Effector CD4-positive, alpha-beta T cell (primary cell): ENCODE measurements around the gene ATP2B2.

Experiments used
- DNase-seq: peaks from one replicate; pipeline ENCODE4 v3.0.0-alpha.2; 2020

Gene ATP2B2

DNA sequence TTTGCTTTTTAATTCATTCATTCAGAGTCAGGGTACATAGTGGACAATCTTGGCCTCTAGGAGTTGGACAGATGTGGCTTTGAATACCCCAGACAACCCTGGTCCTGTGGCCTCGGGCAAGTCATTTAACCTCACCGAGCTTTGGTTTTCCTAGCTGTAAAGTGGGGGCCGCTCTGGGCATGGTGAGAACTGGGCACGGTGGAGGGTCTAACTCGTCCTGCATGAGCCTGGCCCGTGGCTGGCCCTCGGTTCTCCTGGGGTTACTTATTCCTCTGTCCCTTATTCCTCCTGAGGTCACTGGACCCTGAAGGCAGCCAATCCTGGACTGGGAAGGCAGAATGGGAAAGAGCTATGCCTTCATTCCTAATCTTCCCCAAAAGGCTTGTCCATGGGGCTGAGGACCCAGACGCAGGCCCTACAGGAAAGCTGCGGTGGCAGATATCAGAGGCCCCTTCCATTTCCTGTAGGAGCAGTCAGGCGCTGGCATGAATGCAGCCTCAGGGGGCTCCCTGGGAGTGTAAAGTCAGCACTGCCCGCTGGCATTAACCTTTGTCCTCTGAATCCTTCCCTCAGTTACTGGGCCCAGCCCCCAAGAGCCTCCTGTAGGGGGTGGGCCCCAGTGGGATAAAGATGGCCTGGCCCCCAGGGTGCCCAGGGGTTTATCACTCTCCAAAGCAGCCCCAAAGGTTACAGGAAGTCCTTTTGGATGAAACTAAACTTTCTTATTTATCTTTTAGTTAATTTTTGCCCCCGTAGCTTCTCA lies 166.6 kb downstream of the ATP2B2 start:
- DNase-seq = no peak

DNA sequence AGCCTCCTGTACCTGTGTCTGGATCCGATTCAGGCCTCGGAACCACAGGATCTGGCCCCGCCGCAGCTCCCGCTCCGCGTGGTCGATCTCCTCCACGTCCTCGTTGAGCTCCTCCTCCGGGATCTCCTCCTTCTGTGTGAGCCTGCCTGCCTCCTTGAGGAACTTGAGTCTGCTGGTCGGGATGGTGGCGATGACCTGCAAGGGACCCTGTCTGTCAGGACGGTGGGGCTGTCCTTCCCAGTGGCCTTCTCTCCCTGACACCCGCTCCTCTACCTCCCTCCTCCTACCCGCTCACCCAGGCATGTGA lies 167.3 kb downstream of the ATP2B2 start:
- DNase-seq = no peak

DNA sequence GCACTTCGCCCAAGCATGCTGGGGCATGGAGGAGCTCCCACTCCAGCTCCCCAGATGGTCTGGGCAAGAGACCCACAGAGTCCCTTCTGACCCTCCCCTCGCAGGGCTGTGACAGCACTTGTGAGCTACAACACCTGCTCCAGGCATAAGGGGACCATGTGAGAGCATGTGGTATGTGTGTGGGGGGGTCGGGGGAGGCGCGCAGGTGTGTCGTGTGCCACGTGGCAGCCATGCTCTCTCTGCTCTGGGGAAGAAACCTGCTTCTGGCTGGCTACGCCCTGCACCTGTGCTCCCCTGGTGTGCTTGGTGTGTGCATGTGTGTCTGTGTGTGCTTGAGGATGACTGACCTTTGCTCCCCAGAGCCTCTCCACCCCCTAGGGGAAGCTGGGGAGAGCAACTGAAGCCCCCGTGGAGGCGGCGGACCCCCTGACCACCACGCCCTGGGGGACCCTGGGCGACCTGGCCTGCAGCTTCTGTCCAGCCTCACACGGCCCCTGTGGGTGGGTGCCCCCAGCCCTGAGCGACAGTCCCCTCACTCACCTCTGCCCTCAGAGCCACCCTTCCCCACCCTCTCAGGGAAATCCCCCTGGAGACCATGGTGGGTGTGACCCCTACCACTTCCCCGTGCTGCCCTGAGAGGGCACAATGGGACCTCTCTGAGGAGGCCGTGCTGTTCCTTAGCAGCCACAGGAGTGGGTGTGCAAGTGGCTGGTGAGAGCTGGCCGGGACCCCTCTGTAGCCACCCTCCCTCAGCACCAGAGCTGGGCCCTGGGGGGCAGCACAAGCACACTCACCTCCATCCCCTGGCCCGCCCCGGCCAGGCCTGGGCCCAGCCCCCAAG lies 167.8 kb downstream of the ATP2B2 start:
- no peak for DNase-seq

DNA sequence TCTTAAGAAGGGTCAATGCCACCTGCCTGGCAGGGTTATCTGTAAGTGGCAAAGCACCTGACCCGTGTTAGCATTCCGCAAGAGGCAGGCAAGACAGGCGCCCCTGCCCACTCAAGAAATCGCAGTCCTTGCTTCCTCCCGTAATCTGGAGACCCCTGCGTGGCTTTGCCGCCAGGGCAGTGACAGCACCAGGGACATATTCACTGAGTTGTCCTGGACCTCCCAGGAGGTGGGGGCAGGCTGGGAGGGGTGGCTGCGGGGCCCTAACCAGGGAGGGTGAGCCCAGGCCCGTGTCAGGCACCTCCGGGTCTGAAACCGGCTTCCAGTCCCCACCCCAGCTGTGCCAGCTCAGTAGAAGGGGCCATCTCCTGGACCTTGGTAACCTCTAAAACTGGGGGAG lies 168.6 kb downstream of the ATP2B2 start:
- DNase-seq = no peak

DNA sequence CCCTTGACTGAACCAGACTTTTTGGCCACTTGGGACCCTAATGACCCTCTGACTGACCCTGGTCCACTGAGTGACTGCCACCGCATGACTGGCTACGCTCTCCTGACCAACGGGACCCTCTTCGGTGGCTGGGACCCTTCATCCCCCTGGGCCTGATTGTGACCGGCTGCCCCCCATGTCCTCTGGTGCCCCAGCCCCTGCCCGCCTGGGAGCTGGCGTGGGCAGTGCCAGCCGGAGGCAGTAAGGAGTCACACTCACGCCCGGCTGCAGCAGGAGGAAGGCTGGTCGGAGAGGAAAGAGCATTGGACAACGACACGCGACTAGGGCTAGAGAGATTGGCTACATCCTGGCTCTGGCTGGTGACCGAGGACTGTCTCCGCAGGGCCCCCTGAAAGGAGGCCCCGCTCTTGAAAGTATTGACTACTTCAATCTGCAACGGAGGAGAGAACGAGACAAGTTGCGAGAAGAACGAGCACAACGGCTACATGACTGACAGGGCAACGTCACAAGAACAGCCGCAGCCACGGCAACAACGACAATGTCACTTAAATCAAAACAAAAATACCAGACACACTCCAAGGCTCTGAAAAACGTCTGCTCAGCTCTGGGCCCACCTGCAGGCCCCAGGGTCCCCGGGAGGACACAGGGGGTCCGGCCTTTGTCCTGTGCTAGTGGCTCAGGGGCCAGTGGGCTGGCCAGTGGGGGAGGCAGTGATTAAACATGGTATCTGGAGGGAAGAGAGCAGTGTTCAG lies 169.3 kb downstream of the ATP2B2 start:
- DNase-seq = no peak

DNA sequence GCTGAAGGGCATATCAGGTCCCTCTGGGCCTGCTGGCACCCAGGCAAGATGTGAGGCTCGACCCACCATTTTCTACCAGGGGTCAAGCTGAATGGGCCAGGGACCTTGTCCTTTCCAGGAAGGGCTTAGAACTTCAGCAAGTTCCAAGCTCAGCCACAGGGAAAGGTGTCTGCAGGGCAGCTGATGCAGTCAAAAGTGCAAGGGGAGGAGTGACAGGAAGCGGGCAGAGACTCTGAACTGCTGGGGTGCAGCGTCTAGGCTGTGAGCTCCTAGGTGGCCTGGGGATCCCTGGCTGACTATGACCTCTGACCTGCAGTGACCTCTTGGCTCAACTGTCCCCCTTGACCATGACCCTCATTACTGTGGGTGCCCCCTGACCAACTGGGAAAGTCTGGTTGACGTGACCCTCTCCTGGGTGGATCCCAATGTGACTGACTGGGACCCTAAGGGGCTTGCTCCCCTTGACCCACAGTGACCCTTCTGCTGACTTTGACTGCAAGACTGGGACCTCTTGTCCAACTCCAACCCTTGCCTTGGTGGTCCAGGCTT lies 170.1 kb downstream of the ATP2B2 start:
- DNase-seq = no peak

DNA sequence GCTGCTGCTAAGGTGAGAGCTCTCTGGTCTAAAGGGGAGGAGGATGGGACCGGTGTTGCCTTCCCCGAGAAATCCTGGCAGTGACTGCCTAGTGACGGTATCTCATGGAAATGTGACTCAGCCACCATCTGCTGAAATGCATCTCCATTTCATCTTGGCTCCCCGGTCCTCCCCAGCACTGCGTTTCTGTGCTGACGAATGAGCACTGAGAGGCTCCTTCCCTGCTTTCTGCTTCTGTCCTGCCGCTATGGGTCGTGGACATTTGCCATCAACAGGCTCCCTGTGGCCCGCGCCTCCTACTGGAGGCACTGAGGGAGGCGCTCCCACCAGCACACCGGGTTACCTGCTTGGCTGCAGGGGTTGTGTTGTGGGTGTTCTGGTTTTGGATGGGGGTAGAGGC lies 170.9 kb downstream of the ATP2B2 start:
- no peak for DNase-seq

DNA sequence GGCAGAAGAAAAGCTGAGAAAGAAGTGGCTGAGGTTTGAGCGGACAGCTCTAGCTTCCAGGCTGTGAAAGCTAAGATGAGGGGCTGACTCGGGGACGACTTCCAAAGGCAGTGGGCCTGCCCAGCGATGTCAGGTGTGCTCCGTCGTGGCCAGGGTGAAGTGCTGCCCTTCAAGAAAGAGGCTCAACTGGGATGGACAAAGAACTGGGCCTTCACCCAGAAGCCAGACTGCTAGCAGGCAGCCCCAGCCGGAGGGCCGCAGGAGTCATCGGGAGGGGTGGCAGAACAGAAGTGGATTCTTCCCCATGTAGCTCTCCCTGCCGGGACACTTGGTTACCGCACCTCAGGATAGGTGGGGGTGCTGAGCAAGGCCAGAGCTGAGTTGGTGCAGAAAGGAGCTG lies 171.3 kb downstream of the ATP2B2 start:
- no peak for DNase-seq

DNA sequence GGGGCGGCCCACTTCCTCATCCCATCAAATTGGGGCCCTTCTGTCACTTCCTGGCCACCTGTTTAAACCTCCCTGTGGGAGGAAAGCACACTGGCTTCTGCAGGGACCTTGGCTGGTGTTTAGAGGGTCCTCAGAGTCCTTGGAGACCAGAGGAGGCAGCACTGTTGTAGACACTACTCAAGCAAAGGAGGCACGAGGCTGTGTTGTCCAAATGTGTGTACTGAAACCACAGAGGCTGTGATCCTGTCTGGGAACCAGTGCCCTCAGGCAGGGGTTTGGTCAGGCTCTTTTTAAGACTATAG lies 172.1 kb downstream of the ATP2B2 start:
- DNase-seq = no peak

DNA sequence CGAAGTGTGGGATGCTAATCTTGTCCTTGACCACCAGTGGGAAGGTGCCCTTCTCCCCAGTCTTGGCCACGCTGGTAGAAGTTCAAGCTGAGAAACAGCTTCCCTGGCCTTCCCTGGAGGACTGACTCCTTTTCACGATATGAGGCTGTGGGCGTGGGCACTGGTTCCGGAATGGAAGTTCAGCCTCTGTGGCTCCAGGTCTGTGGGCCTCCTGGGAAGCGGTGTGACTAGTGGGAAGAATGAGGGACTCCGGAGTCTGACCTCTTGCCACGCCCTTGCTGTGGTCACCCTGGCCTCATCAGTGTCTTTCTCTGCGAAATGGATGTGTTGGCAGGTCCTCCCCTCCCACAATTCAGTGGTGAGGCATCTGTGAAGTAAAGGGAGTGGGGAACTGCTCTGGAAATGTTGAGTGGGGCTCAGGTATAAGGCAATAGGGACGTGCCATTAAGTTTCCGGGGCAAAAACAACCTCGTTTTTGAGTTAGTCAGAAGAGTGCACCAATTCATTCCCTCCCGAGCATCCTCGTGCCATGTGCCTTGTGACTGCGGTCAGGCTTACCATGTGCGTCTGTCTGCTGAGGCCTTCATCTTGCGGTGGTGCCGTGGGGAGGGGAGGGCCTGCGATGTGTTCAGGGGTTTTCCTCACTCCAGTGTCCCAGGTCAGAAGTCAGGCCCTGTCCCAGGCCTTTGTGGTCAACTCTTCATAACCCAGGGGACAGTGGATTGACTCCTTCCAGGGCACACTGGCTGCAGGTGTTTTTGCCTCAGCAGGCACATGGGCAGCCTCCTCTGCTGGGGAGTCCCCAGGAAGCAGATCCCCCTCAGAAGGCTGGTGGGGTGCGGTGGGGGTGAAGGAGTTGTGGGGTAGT lies 172.7 kb downstream of the ATP2B2 start:
- DNase-seq = no peak

DNA sequence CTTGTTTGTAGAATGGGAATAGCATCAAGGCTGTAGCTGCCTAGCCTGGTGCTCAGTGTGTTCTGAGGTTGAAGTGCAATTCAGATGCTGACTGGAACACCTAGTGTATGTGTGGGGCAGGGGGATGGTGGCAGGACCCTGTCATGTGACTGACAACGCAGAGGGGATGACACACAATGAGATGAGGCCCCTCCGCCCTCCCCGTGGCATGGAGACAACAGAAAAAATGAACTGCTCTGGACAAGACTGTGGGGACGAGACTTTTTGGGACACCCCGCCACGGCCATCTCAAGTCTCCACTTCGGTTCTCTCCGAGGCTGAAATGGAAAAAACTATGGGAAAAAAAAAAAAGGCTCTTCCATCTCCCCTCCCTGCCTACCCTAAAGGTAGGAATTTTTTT lies 174.1 kb downstream of the ATP2B2 start:
- no peak for DNase-seq

DNA sequence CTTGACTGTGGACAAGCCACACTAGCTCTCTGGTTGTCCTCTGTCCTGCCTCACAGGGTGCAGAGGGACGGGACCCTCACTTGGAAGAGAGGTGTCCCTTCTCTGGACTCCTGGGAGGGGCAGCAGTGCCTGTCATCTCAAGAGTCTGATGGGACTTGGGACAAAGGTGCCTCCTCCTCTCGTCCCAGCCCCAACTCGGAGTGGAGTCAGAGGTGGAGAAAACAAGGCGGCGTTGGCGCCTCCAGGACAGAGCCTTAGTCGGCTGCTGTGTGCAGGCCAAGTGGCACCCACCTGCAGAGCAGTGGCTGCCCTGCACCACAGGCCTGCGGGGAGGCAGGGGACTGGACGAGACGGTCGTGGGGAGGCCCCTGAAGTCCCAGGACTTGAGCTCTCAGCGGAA lies 175.1 kb downstream of the ATP2B2 start:
- no peak for DNase-seq

DNA sequence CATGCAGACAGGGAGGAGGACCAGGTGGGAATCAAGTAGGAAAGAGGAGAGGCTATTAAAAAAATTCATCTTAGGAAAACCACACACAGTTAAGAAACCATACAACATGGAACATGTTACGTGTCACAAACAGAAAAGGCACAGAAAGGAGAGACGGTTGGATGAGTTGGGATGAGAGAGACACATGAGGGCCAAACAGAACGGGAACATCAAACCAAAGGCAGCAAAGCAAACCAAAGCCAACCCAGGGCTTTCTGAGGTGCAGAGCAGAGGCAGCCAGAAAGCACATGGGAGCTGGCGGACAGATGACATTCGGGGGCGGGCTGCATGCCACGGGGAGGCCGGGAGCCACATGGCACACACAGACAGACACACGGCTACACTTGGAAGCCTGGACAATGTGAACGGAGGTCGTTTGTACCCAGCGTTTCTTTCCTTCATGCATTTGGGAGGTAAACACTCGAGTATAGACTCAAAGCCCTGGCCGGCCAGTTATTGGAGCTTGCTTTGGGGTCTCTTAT lies 175.8 kb downstream of the ATP2B2 start:
- no peak for DNase-seq

DNA sequence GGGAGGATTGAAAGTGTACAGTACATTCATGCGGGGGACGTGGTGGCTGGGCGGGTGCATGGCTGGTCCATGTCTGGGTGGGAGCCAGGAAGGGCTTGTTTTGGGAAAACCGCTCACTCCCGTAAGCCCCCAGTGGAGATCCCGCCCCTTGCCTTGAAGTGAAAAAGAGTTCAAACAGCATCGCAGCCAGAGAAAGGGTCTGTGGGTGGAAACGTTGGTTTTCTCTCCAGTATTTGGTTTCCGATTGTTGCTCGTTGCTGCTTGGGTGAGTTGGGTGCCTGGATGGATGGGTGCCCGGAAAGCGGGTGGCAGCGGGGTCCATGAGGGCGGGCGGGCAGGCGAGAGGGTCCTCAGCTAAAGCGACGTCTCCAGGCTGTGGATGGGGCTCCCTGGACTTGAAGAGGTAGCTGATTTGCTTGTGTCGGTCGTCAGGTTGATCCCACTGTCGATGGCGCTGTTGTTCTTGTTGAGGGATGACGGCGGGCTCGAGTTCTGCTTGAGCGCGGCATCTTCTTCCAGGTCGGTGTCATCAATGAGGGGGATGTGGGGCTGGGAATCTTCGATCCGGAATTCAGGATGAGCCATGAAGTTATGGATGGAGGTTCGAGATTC lies 176.8 kb downstream of the ATP2B2 start:
- DNase-seq = no peak

DNA sequence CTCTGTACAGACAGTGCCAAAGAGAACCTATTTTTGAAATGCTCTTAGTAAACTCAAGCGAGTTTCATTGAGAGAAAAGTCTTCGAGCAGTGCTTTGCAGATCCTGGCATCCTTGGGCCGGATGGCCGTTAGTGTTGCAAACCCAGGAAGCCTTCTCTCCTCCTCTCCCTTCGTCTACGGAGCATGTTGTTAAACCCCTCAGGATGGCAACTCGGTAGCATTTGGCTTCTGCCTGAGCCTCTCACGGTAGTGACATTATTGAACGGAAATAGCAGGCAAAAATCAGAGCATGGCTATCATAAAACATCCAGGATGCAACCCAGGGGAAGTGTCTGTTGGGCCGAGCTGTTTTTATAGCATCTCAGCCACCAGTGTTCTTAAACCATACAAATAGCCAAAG lies 177.8 kb downstream of the ATP2B2 start:
- no peak for DNase-seq

DNA sequence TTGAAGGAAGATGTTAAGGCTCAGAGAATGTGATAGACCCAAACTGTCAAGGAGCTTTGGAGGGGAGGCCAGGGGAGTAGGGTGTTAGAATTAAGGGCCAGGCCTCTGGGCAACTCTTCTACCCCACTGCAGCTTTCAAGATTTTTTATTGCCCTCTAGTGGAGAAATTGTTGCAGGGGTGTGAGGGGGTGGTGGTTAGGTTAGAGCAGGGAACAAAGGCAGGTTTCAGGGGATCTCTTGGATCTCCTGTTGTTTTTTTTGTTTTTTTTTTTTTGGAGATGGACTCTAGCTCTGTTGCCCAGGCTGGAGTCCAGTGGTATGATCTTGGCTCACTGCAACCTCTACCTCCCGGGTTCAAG lies 183.1 kb downstream of the ATP2B2 start:
- DNase-seq = no peak

DNA sequence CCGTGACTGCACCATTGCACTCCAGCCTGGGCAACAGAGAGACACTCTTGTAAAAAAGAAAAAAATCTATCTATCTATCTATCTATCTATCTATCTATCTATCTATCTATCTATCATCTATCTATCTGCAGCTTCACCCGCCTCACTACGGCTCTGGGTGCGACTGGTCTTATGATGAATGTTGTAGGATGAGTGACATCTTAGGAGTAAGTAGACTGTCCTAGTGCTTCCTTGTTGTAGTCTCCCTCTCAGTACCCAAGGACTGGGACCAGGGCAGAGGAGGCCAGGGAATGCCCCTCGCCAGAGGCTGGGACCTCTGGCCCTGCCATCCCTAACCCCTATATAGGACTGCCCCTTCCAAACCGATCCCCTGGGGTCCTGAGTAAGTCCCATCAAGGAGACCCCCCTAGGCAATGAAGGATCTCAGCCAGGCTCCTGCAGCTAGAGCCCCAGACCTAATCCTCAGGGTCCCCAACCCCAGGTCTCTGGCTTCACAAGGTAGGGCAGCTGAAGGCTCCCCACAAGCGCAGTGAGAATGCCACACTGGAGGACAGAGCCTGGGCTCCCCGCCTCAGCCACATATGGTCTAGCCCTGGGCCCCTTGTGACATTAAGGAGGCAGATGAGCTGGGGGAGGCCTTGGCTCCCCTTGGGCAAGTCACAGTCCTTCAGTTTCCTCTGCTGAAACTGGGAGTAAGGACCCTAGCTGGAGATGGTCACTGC lies 183.6 kb downstream of the ATP2B2 start:
- no peak for DNase-seq

DNA sequence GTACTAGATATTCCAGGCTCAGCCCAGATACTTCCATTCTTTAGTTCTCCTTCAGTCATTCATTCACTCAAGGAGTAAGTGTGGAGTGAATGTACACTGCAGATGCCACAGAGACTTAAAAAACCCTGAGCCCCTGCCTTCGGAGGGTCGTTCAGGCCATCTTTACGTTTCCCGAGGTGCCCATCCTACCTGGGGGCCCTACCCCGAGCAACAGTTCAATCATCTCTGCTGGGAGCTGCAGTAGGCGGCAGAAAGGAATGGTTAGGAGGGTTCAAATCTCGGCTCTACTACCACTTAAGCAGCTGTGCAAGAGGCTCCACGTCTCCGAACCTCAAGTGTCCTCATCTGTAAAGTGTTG lies 185.1 kb downstream of the ATP2B2 start:
- DNase-seq = no peak

DNA sequence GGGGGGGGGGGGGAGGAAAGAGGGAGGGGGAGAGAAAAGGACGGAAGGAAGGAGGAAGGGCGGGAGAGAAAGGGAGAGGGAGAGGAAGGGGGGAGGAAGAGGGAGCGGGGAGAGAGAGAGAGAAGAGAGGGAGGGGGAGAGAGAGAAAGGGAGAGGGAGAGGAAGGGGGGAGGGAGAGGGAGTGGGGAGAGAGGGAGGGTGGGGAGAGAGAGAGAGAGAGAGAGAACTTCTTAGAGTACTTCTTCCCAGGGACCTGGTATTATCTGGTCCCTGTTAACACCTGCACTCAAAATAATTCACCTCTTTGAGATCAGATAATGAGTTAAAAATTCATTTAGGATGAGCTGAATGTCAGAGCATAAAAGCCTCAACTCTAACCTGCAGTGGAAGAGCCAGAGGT lies 185.6 kb downstream of the ATP2B2 start:
- no peak for DNase-seq

DNA sequence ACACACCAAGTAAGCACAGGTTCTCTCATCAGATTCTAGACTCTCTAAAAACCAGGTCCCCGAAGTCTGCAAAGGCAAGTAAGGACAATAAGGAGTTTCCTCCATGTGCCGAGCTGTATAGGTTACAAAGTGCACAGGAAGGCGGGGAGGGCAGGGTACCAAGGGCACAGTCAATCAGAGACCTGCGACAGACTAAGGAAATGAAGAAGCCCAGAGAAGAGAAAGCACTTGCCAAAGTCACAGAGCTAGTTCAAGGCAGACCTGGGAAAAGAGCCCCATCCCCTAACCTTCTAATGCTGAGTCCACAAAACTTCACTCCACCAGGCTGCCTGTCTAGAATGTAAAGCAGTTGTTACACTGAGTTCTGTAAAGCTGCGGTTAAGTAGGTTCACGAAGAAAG lies 186.1 kb downstream of the ATP2B2 start:
- no peak for DNase-seq

DNA sequence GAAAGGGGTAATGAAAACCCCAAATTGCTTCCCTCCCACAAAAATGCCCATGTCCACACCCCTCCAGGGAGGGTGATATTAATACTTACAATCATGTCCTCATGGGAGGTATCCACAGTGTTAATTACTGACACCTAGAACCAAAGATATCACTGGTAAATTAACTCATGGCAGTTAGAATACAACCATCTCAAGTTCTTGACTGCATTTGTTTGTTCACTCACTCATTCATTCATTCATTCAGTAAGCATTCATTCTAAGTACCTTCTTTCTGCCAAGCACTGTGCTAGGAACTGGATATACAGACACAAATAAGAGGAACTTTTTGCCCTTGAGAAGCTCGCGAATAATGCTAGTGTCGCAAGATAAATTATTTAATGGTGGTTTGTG lies 187.4 kb downstream of the ATP2B2 start:
- no peak for DNase-seq
